GM18502 (cell line): ENCODE measurements around the gene EFEMP1.

Experiments used
- ATAC-seq: cut with Tn5 transposase; IDR thresholded peaks from one replicate; pipeline ENCODE4 v1.9.1; 2021; ENCODE audit warnings: mild to moderate bottlenecking; ENCODE audit not compliant: unreplicated experiment, poor library complexity

EFEMP1 gene

DNA sequence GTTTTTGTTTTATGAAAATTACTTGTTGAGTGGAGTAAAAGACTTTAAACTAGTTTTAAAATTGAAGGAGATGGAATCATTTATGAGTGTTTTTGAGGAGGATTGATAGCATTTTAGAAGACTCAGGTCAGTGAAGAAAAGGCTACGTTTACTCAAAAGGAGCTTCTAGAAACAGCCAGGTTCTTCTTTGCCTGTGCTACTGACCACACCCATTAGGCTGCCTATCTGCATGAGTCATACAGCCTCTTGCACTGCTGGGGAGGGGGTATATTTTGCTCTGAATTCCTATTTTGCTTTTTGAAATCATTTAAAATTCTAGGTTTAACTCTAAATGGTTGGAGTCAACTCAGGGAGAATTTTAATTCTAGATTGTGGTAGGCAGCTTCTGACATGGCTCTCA, 22.3 kb downstream of the EFEMP1 start:
- ATAC-seq = no peak

DNA sequence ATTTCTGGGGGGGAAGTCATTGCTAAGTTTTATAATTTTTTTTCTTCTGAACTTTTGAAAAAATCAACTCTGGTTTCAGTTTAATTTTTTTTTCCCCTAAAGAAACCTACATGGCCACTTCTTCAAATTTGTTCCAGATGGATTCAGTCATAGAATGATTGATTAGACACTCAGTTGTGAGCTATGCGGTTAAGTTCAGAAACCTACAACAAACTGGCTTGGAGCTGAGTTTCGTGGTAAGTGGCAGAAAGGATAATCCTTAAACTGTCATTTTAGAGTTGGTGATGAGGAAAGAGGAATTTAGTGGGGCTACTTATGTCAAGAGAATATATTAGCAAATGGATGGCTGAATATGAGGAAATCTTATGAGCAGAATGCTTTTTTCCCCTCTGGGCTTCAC, 23.7 kb downstream of the EFEMP1 start:
- ATAC-seq = no peak

DNA sequence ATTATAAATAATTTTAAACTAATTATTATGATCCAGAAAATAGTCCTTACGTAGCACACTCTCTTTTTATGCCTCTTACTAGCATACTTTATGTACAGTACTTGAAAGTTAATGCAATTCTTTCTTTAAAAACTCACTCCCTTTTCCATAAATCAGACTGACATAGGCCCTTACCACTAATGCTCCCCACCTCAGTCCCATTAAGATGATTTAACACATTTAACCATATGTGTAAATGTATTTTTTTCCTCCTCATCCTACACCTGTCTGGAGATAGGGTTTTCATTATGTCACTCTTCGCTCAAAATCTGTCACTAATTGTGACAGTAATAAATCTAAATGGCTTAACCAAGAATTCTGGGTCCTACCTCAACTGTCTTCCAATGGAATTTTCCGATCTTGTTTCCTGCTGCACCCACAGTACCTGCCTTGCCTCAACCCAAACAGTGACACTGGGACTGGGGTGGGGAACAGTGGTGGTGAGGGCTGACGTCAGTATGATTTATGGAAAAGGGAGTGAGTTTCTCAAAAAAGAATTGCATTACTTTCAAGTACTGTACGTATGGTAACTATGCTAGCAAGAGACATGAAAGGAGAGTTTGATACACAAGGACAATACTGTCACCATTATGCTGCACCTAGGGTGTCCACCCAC, 25.1 kb downstream of the EFEMP1 start:
- ATAC-seq = no peak

DNA sequence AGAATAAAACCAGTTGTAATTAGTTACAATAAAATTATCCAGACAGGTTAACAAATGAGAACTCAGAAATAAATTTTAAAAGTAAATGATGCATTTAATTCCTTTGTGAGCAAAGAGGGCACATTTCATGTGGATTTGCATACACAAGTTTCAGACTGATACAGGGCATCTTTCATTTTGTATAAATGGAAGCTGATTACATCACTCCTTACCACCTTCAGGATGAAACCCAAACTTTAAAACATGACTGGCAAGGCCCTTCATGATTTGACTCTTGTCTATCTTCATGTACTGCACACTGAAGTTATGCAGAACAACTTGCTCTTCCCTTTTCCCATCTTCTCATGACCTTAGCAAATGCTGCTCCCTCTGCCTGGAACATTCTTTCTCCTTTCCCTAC, 26.9 kb downstream of the EFEMP1 start:
- no peak for ATAC-seq

DNA sequence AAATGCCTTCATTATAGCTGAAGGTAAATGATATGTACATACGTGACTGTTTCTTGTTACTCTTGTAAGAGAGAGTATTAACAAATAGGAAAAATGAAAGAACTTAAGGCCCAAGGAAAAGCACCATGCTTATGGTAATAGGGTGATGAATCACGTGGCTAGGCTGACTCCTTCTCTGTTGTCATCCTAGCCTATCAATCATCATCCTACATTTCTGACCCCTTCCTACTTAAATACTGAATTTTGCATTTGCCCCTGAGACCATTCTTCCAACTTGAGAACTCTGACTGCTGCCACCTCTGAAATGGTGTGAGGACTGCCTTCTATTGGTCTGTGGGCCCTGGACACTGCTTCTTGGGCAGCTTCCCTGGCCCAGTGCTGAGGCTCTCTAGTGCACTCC, 28.9 kb downstream of the EFEMP1 start:
- no peak for ATAC-seq

DNA sequence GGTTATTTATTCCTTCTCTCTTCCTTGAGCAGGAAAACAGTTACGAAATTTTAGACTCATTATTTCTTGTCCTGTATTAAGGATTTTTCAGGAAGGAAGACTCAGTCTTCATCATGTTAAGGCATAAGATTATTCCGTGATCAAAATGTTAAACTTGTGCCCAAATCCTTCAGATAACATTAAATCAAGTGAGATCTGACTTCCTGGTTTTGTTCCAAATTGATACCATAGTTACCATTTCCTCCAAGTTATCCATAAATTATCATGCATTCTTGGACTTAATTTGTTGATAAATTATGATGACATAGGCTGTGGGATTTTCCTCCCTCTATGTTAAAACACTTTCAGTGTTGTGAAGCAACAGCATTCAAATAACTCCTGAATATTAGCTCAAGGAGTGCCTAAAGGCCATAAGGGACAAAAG, 31.9 kb downstream of the EFEMP1 start:
- ATAC-seq = no peak

DNA sequence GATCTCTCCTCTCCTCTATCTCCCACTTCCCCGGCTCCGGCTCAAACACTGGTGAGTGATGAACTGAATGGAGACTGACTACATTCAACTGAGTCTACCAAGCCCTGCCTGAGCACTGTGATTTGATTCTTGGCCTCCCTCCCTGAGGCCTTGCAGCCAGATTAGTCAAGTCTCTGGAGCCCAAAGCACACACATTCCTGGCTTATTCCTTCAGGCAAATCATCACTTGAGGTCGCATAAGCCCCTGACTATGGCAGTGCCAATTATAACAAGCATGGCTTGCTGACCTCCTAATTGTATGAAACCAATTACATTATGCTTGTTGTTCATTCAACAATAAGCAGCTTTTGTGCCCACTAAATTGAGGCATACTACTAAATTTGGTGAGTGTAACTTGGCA, 34.6 kb downstream of the EFEMP1 start:
- no peak for ATAC-seq

DNA sequence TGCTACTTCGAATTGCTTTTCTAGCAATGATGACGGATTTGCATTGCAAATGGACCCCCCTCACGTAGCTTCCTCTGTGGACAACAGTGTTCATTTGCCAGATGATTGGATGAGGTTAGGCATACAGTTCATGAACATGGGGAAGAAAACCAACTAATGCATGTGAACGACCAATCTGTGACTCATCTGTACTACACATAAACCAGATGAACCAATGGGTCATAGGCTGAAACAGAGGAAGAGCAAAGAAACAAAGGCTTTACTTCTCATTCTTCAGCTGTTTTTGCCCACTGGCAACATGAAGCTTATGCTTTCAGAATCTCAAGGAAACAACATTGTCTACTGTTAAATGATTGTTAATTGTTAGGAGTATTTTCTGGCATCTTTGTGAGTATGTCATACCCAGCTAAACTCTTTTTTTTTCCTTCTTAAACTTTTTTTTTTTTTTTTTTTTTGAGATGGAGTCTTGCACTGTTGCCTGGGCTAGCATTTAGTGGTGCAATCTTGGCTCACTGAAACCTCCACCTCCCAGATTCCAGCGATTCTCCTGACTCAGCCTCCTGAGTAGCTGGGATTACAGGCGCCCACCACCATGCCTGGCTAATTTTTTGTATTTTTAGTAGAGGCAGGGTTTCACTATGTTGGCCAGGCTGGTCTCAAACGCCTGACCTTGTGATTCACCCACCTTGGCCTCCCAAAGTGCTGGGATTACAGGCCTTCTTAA, 35.5 kb downstream of the EFEMP1 start:
- no peak for ATAC-seq

DNA sequence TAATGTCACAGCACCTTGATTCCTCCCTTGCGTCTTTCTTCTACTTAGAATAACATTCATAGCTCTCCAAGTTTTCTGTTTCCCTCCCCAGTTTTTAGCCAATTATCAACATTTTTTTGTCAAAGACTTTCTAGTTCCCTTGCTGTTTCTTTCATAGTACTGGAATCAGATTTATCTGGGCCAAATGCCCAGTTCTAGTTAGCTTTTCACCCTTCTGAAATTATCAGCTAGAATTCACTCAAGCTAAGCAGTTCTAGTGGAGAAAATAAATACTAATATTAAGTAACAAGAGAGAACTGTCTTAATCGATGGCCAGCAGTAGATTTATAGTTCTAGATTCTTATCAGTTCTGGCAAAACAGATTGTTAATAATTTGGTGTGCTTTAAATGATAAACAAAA, 36.2 kb downstream of the EFEMP1 start:
- ATAC-seq = no peak

DNA sequence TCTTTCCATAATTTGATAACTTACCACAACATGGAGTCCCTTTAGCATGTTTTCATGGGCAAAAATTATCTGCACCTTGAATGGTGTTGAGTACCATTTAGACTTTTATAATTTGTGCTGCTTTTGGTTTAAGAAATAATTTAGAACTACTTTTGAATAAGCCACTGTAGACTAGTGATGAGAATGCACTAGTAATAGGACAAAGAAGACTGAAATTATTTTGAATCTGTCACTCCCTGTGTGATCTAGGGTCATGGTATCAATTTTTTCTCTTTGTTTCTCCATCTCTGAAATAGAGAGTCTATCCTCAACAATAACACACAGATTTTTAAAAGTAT, 37.7 kb downstream of the EFEMP1 start:
- no peak for ATAC-seq

DNA sequence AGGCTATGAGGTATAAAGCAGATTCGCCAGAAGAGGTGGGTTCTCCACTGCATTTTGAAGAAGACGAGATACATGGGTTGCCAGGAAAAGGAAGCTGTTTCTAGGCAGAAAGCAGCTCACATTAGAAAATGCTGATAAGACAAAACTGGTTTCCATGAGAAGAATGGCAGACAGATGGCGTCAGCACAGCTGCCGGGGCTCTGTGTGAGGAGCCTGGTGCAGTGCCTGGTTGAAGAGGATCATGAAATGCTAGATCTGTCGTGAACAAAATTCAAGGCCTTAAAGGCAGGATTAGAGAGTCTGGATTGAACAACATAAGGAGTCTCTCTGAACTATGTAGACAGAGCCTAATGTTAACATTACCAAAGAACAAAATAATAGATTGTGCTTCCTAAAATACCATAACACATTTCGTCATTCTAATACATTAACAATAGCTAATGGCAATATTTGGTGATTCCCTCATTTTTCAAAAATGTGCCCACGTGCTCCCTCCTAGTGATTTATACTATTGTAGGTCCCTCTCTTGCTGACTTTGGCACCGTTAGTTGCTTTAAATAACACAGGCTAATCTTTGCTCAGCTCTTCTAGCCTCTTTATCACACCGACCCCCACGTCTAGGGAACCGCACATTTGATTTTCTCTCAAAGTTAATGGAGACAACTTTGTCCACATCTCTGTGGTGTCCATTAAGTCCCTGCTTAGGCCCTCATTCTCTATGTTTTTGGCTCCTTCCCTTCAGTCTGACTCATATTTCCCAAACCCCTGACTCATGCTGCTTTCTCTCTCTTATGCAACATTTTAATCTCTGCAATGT, 38.2 kb downstream of the EFEMP1 start:
- ATAC-seq = no peak

DNA sequence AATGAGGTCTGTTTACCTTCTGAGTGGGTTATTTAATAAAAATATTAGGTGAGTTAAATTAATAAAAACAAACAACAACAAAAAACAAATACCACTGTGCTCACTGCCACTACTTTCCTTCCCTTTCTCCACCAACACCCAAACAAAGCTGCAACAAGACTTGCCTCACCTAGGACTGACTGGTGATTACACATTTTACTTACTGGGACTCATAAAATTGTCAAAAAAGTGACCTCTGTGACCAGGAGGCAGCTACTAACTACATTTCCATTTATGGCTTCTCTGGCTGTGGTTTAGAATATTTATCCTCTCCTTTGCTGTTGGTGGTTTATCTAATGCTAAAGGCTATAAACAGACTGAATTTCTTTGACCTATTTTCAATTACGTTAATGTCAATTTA, 39.8 kb downstream of the EFEMP1 start:
- ATAC-seq = no peak

DNA sequence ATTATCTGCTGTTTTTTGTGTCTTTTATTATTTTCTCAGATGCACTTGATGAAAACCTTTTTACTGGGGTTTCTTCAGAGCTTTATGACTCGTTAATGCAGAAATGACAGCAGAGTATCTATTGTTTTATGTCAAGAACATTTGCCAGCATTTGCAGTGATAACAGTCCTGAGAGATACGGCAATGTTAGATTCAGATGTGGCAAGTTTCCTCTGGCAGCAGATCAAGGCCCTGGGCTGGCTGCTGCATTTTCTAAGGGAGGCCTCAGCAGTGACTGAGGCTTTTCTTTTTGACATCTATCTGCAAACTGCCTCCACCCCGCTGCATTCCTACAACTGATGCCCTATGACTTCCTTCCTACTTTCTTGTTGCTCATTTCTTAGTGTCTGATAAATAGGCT, 40.2 kb downstream of the EFEMP1 start:
- no peak for ATAC-seq

DNA sequence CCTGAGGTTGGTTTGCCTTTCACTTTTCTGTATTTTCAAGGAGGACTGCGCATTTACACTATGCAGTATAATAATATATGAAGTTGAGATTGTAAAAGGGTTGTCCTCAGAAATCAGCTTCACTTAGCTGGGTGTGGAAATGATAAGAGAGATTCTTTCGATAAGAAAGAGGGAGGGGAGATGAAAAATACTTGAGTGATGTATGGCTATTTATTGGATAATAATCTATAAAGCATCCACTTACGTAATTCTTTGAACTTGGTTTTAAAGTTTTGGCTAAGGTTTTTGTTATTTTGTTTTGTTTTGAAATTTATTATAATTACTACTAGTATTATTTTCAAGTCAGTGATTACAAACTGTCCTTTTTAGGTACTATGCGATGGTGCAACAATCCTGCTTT, 40.6 kb downstream of the EFEMP1 start:
- no peak for ATAC-seq

DNA sequence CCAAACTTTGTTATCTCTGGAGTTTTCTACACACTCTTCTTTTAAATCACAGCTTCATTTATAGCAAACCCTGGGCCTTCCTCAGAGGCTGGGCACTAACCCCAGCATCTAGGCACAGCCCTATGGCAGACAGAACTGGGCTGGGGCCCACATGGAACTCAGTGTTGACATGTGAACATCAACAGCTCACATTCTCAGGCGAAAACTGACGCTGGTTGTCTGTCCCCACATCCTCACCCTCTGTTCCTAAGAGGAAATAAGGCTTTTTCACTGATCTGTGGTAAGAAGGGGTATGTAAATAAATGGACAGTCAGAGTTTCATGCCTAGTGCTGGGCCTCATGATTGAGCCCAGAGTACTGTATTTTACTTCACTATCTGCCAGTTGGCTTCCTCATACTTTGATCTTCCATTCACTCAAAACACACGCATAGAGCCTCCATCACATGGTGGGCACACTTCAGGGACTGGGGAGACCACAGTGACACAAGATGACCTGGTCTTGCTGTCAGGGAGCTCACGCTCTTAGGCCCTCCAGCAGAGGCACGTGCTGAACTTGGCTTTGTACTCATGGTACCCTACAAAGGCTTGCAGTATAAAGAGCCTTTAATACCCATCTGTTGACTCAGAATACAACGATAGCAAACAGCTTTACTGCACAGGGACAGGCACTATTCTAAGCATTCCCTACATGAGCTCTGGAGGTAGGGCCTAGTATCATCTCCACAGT, 43.0 kb downstream of the EFEMP1 start:
- no peak for ATAC-seq

DNA sequence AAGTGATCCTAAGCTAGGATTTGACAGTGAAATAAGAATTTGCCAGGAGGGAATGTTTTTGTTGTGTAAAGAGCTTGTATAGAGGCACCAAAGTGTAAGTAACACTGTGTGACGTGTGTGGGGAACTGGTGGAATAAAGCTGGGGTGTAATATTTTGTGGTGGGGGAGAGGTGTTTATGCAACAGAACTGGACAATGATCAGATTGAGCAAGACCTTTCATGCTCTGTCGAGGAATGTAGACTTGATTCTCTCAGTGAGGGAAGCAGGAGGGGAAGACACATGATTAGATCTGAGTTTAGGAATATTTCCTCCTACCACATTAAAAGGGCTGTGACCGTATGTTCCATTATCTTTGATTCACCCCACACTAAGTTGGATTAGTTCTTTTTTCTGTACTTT, 43.6 kb downstream of the EFEMP1 start:
- no peak for ATAC-seq

DNA sequence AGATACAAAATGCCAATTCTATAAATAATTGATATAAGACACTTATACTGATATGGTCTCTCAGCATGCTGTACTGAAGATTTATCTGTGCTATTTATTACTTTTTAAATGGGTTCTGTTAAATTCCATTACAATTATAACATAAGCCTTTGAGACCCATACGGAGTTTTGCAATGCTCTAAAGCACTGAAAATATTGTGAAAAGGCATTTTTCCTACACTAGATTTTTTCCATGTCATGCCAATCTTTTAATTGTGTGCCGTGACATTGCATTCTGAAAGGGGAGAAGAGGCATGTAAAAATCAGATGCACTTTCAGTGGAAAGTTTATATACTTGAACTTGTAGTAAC, 46.5 kb downstream of the EFEMP1 start:
- ATAC-seq = no peak

DNA sequence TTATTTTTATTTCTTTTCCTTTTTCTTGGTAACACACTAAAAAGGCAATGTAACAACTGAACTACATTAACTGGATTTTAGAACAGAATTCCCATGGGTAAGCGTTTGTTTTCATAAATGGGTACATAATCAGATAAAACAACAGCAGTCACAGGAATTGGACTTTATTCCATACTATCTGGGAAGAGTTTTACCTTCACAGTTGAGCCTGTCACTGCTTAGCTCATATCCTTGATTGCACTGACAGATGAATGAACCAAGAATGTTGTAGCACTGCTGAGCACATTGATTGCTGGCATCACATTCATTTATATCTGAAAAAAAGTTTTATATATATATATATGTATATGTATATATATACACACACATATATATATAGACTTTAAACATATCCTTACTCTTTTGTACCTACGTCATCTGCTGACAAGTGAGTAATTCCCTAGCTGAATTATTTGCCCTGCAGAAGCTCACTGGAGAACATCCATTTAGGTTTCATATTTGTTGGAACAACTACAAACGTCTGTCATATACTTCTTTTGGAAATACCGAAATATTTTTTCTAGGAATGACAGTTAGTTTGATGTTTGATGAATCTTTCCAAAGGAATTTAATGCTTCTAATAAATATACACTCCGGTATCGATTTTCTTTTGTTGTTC, 47.0 kb downstream of the EFEMP1 start:
- no peak for ATAC-seq

DNA sequence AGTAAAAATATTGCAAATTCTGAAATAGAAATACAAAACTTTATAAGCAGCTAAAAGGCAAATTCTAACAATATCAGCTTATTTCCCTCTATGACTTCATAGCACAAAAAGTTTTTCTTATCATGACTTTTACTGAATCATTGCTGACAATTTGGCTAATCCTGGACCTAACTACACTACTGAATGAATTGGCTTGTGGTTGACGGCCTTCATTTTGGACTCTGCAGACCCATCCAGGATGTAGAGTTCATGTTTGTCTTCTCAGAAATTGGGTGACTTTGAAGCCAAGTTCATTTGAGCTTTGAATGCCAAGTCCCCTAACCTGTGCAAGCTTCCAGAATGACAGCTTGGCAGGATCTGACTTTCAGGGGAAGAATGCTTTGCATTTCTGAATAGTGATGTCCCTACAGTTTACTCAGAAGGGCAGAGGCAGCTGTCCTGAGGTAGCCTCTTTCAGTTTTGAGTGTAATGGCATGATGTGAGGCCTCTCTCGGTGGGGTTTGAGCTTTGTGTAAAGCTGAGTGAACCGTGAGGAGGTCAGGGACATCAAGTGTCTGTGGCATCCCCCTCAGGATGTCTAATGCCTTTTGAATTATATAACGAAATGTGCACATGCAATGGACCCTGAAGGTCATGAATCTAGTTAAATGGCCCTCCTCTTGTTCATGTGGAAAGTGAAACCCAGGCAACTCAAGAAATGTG, 48.0 kb downstream of the EFEMP1 start:
- no peak for ATAC-seq

DNA sequence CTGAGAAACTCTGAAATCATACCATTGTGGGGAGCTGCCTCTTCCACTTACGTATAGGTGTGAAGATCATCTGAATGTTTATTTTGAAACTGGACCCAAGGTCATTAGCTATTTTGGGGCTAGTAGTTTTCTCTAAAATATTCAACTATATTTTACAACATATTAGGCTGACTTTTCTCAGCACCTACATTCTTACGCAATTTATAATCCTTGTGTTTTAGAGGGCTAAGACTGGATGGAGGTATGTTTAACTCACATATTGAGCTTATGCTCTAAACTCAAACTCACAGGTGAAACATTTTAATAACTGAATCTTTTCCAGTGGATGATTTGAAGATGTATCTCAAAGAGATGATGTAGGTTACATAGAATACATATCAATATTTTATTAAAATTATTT, 49.2 kb downstream of the EFEMP1 start:
- no peak for ATAC-seq
